Transverse colon (tissue), 4 donors: Measurements from ENCODE around the gene ARAP2. TPM values are rescaled to one million over a fixed set of nuclear protein-coding genes. Genes with fewer than 3 reads are reported as not detected.

Source experiments
- DNase-seq: peaks from one replicate; pipeline ENCODE4 v3.0.0-alpha.2; 2019
- H3K27ac ChIP-seq, 4 donors: fragments of 200-600 bp; sonication (generic); 2 replicates each; pipeline ENCODE4 v1.5.1; 2016 to 2018; ENCODE audit warnings: inconsistent platforms in 4 of 4
- H3K27me3 ChIP-seq: fragments of 200-600 bp; sonication (generic); 2 replicates; pipeline ENCODE4 v1.5.1; 2017; ENCODE audit warnings: inconsistent platforms
- H3K36me3 ChIP-seq, 4 donors: fragments of 200-600 bp; sonication (generic); 2 replicates each; pipeline ENCODE4 v1.5.1; 2017 to 2019; ENCODE audit warnings: inconsistent platforms in 4 of 4
- H3K4me1 ChIP-seq, 4 donors: fragments of 200-600 bp; sonication (generic); 2 replicates each; pipeline ENCODE4 v1.5.1; 2017 to 2020; ENCODE audit warnings: inconsistent platforms in 4 of 4
- H3K4me3 ChIP-seq, 4 donors: fragments of 200-600 bp; sonication (generic); 1 replicate in 1 of 4; 2 replicates in 3 of 4; pipeline versions ENCODE4 v1.5.1 to v1.6.1; 2017 to 2019; ENCODE audit warnings: inconsistent platforms in 4 of 4
- H3K9me3 ChIP-seq, 2 donors: fragments of 200-600 bp; sonication (generic); 2 replicates each; pipeline ENCODE4 v1.5.1; 2017 to 2019; ENCODE audit warnings: inconsistent platforms in 2 of 2
- CTCF ChIP-seq, 5 experiments: fragments of 200-600 bp in 3 of 5; fragments of 450-650 bp in 2 of 5; sonication (generic) in 3 of 5; IDR thresholded peaks; 1 replicate in 2 of 5; 2 replicates in 3 of 5; pipeline ENCODE4 v1.5.1; 2016 to 2017; ENCODE audit warnings: antibody characterized with exemption in 5 of 5, inconsistent platforms in 3 of 5, mild to moderate bottlenecking in 2 of 5, moderate library complexity in 1 of 5
- EP300 ChIP-seq: sonication (generic); formaldehyde crosslinking; IDR thresholded peaks from one replicate; pipeline ENCODE4 v1.6.1; 2017; ENCODE audit warnings: antibody characterized with exemption, low read depth
- POLR2A ChIP-seq: fragments of 450-650 bp; IDR thresholded peaks from one replicate; pipeline ENCODE4 v1.6.1; 2016; ENCODE audit warnings: antibody characterized with exemption, mild to moderate bottlenecking, moderate library complexity
- POLR2AphosphoS5 ChIP-seq, 3 donors: sonication (generic); formaldehyde crosslinking; IDR thresholded peaks; one replicate each; pipeline ENCODE4 v1.6.1; 2016; ENCODE audit warnings: antibody characterized with exemption in 3 of 3
- WGBS, 2 donors: methylation state at CpG; one replicate each; pipeline ENCODE4 v1.1.5; 2018; ENCODE audit warnings: low coverage in 1 of 2; 5-methylcytosine and 5-hydroxymethylcytosine counted together
- in situ Hi-C, 4 donors: fragments of 200-750 bp; cut with MboI; loops; one replicate each; pipeline versions ENCODE4 v1.15.0 to v1.15.1; 2017; ENCODE audit warnings: low sequenced_read_pairs in 3 of 4, low pct_ligation_motif_present in 1 of 4, low pct_unique_long_range_greater_than_20kb in 1 of 4
- intact Hi-C: fragments of 100-400 bp; cut with DNase I; formaldehyde crosslinking; loops from one replicate; pipeline ENCODE4 v1.15.1; 2023; ENCODE audit warnings: low total_unique reads
- total RNA-seq, 4 donors: library from RNA; depleted of rRNA; stranded (reverse); fragments of >200 nt; gene quantifications; one replicate each; pipeline ENCODE4 v1.1.0, GENCODE V29; 2016

The ARAP2 gene
- total RNA-seq, 4 donors from 2014 or later, result 42.3 to 108 (median 50.3) TPM

GRCh38 chr4:36173905-36174304 lies 70.4 kb downstream of the ARAP2 start:
- in situ Hi-C loops, result no loop called here
- TF ChIP-seq CTCF (IDR thresholded peaks at IDR 0.05), result no peak
- no peak for TF ChIP-seq POLR2A
- TF ChIP-seq POLR2AphosphoS5 (IDR thresholded peaks at IDR 0.05), result no peak
- TF ChIP-seq EP300, result no peak
- Histone ChIP-seq H3K36me3 (no peaks in the 10 kb centered on the region), H3K27ac (no peak overlapping the region), H3K4me1 (no peaks in the 10 kb centered on the region), H3K27me3 (no peaks in the 10 kb centered on the region), H3K4me3 (no peak overlapping the region), H3K9me3 (no peaks in the 10 kb centered on the region)
- intact Hi-C loops, result no loop called here
- no peak for DNase-seq

DNA sequence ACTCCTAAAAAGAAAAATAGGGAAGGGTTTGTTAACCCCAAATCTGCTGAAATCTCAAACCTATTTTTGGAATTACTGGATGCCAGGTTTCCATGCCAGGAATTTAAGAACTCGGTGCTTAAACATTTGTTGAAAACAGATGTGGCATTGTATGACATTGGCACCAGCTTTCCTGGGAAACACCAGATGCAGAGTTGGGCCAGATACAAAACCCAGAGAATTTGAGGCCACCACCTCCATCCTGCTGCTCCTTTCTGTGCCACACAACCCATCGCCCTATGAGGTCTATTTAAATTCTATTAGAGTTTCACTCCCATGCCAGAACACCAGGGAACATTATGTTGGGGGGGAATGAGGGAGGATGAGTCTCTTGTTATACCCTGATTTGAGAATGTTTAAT lies 71.7 kb downstream of the ARAP2 start:
- Histone ChIP-seq H3K27ac (no peak overlapping the region), H3K4me1 (no peaks in the 10 kb centered on the region), H3K27me3 (no peaks in the 10 kb centered on the region), H3K36me3 (no peaks in the 10 kb centered on the region), H3K4me3 (no peak overlapping the region), H3K9me3 (no peaks in the 10 kb centered on the region)
- 89% methylated on average over 2 of the region's 2 CpGs; no CpG with 5 or more reads in 1 of the 2 donors for WGBS, 2 donors
- intact Hi-C loops (no loop called here), in situ Hi-C loops (no loop called here)
- TF ChIP-seq POLR2AphosphoS5 (IDR thresholded peaks at IDR 0.05) (no peak), EP300 (no peak), CTCF (IDR thresholded peaks at IDR 0.05) (no peak), POLR2A (no peak)
- DNase-seq, result no peak

- Histone ChIP-seq H3K4me3 (no peak overlapping the region), H3K4me1 (no peaks in the 10 kb centered on the region), H3K36me3 (peaks cover 0 to 13% (median 0%) of the 10 kb centered on the region in 4 donors), H3K27ac (no peak overlapping the region), H3K9me3 (no peaks in the 10 kb centered on the region), H3K27me3 (no peaks in the 10 kb centered on the region)
- in situ Hi-C loops, result no loop called here
- WGBS, 2 donors, result 85 to 90% methylated on average over 6 of the region's 6 CpGs
- DNase-seq, result no peak
- TF ChIP-seq POLR2A (no peak), CTCF (IDR thresholded peaks at IDR 0.05) (no peak), POLR2AphosphoS5 (IDR thresholded peaks at IDR 0.05) (no peak), EP300 (no peak)
- intact Hi-C loops, result no loop called here
Measured at GRCh38 chr4:36168127-36168878, 76.0 kb downstream of the ARAP2 start.

- Histone ChIP-seq H3K9me3 (no peaks in the 10 kb centered on the region), H3K4me1 (no peaks in the 10 kb centered on the region), H3K4me3 (no peak overlapping the region), H3K27ac (no peak overlapping the region), H3K36me3 (peaks cover 0 to 25% (median 0%) of the 10 kb centered on the region in 4 donors), H3K27me3 (no peaks in the 10 kb centered on the region)
- TF ChIP-seq EP300, result no peak
- no peak for TF ChIP-seq CTCF (IDR thresholded peaks at IDR 0.05)
- TF ChIP-seq POLR2A, result no peak
- TF ChIP-seq POLR2AphosphoS5 (IDR thresholded peaks at IDR 0.05), result no peak
- in situ Hi-C loops, result no loop called here
- intact Hi-C loops, result no loop called here
- 60 to 78% methylated on average over 2 of the region's 2 CpGs for WGBS, 2 donors
- no peak for DNase-seq
Measured at GRCh38 chr4:36165631-36166005, 78.7 kb downstream of the ARAP2 start.
